GM12873 (cell line): Measurements from ENCODE around the gene RAB3C.

Source experiments
- CTCF ChIP-seq: IDR thresholded peaks from 2 replicates; pipeline ENCODE4 v1.5.1; 2012; ENCODE audit warnings: low read depth, mild to moderate bottlenecking, moderate library complexity, low read length, control low read depth; ENCODE audit not compliant: insufficient read depth; ENCODE audit errors: missing control alignments

Gene RAB3C

GRCh38 chr5:58891086-58891970 lies 308.5 kb downstream of the RAB3C start:
- TF ChIP-seq CTCF = peak; percentile 66

GRCh38 chr5:58891971-58892343 lies 309.1 kb downstream of the RAB3C start:
- no peak for TF ChIP-seq CTCF

- no peak for TF ChIP-seq CTCF
Measured at GRCh38 chr5:58893551-58893950, 310.7 kb downstream of the RAB3C start.

- no peak for TF ChIP-seq CTCF
Measured at GRCh38 chr5:58898006-58898405, 315.1 kb downstream of the RAB3C start.

GRCh38 chr5:58898538-58898937 lies 315.7 kb downstream of the RAB3C start:
- TF ChIP-seq CTCF = no peak

- no peak for TF ChIP-seq CTCF
Measured at GRCh38 chr5:58901271-58901670, 318.4 kb downstream of the RAB3C start.

GRCh38 chr5:58902305-58902704 lies 319.4 kb downstream of the RAB3C start:
- TF ChIP-seq CTCF = no peak
